HG03558 (cell line): ENCODE results near the gene BCAR1.

Experiments
- ATAC-seq: cut with Tn5 transposase; IDR thresholded peaks from one replicate; pipeline ENCODE4 v1.9.1; 2021; ENCODE audit warnings: moderate number of reproducible peaks; ENCODE audit not compliant: unreplicated experiment; ENCODE audit errors: extremely low read depth

The BCAR1 gene

GRCh38 chr16:75257886-75258806 lies 6.7 kb upstream of the BCAR1 start:
- no peak for ATAC-seq

DNA sequence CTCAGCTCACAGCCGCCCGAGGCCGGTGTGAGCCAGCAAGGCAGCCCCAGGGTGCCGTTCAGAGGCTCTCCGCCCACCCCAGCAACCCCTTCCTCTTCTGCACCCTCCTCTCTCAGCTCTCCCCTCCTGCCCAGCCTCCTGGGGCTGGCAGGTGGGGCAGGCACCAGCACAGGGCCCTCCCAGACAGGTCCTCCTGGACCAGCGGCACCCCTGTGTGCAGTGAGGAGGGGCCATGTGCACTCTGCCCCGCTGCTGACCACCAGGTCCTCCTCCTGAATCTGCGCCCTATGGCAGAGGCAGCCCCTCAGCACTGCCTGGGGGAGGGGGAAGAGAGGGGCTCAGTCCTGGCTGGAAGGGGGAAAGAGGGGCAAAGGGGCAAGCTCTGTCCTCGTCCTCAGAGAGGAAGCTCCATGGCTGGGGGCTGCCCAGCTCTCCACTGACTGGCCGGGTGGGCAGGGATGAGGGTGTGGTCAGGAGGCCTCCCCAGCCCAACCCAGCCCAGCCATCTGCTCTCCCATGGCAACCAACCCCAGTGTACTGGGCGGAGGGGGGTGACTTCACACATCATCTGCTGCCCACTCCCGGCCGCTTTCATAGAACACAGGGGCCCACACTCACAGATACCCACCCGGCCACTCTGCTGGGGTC lies 5.4 kb upstream of the BCAR1 start:
- ATAC-seq = no peak

DNA sequence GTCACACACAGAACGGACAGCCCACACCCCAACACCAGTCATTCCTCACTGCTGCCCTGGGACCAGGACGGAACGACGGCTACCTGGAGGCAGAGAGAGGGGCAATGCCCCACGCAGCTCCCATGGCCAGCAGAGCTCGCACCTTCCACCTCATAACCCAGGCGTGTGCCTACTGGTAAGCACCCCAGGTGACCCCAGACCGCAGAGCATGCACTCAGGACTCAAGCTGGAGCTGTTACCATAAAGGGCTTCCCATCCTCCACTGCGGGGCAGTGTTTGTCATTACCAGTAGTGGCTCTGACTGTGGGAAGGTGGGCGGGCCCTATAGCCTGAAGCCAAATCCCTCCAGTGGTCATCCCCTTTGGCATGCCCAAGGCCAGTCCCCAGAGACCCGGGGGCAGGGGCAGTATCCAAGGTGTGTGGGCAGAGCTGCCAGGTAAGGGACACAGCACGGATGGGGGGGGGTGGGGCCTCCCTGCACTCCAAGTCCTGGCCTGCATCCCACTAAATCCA lies 4.7 kb upstream of the BCAR1 start:
- no peak for ATAC-seq

- no peak for ATAC-seq
Measured at GRCh38 chr16:75254359-75254837, 3.0 kb upstream of the BCAR1 start.

- ATAC-seq = no peak
Measured at GRCh38 chr16:75252946-75253911, 1.8 kb upstream of the BCAR1 start.

DNA sequence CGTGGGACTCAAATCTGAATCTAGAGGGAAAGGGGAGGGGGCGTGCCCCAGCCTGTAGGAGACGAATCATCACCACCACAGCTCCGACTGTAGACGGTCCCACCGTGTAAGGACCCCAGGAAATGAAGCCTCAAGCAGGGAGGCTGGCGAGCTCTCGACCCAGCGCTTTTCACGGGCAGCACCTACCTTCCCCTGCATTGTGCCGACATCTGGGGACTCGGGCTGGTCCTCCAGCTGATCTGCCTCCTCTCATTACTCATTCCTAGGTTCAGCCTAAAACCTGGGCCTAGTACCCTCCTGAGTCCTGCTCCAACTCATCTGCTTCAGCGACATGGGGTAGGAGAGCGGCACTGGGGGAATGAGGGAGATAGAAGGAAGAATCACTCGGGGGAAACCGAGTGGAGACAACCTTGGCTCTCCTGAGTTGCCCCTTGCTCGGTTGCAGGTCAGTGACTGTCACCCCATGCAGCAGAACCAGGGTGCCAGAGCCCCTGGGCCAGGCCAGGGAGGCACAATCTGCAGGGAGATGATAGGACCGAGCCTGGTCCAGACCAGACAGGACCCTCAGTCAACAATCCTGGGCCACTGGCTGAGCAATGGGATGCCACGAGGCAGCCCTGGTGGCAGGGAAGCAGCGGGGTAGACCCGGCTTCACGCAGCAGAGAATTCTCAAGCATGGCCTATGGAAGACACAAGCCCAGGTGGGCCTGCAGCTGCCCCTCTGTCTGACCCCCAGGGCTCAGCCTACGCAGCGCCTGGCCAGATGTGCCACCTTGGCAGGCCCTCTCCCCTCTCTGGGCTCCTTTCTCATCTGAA lies 833 bp upstream of the BCAR1 start:
- ATAC-seq = no peak

DNA sequence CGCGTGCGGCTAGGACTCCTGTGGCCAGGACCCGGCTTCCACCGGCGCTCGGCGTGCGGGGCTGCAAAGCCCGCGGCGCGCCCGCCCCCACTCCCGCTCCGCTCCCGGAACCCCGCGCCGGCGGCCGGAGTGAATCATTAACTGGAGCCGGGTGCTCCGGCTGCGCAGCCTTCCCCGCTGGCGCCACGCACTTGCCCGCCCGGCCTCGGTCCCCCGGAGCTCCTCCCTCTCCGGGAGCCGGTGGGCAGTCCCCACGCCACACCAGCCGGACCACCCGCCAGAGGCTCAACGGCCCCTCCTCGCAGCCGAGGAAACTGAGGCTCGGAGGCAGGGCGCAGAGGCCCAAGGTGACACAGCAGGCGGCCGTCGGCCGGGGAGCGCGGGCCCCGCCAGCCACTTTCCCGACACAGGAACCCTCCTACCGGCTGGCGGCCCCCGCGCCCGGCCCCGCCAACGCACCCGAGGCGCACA lies 580 bp downstream of the BCAR1 start:
- no peak for ATAC-seq

- no peak for ATAC-seq
Measured at GRCh38 chr16:75250089-75250808, 1.2 kb downstream of the BCAR1 start.

DNA sequence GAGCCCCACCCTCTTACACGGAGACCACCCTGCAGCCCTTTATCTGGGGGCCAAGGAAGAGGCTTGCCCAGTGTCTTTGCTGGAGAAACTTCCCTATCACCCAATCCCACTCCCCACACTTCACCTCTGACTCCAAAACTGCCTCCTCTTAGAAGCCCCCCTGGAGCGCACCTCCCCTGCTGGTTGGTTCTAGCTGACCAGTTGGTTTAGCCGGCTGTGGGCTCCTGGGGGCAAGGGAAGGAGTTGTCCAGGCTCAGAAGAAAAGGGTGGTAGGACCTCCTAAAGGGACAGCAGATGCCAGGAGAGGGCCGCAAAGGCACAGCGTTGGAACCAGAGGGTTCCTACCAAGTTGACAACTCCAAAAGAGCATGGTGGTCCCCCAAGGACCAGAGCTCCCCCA lies 2.0 kb downstream of the BCAR1 start:
- ATAC-seq = no peak

- ATAC-seq = no peak
Measured at GRCh38 chr16:75248536-75249380, 2.7 kb downstream of the BCAR1 start.

GRCh38 chr16:75248142-75248535 lies 3.3 kb downstream of the BCAR1 start:
- no peak for ATAC-seq

- ATAC-seq = no peak
Measured at GRCh38 chr16:75247249-75247648, 4.2 kb downstream of the BCAR1 start.

DNA sequence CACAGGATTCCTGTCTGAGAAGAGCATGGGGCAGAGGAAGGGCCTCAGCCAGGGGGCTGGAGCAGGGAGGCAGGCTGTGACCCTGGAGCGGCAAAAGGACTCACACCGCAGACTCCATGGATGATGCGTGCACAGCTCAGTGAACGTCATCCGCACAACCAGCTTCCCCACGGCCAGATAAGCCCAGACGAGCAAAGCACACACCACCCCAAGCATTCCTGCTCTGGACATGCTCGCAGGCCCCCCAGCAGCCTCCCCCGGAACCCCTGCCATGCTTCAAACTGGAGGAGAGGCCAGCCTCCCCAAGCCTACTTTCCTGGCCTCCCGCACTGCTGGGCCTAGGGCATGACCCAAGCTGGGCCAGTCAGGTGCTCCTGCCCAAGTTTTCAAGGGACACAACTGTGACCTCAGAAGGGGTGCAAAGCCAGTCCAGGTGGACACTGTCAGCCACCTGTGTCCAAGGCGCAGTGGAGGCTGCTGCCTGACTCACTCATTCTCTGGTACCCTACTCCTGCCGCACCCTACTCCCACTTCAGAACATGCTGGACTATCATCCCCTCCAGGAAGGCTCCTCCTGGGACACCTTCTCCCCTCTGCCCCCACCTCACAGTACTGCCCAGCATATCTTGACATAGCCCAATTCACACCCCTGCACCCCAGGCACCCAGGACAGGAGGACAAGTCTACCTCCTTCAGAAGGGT lies 4.8 kb downstream of the BCAR1 start:
- no peak for ATAC-seq

DNA sequence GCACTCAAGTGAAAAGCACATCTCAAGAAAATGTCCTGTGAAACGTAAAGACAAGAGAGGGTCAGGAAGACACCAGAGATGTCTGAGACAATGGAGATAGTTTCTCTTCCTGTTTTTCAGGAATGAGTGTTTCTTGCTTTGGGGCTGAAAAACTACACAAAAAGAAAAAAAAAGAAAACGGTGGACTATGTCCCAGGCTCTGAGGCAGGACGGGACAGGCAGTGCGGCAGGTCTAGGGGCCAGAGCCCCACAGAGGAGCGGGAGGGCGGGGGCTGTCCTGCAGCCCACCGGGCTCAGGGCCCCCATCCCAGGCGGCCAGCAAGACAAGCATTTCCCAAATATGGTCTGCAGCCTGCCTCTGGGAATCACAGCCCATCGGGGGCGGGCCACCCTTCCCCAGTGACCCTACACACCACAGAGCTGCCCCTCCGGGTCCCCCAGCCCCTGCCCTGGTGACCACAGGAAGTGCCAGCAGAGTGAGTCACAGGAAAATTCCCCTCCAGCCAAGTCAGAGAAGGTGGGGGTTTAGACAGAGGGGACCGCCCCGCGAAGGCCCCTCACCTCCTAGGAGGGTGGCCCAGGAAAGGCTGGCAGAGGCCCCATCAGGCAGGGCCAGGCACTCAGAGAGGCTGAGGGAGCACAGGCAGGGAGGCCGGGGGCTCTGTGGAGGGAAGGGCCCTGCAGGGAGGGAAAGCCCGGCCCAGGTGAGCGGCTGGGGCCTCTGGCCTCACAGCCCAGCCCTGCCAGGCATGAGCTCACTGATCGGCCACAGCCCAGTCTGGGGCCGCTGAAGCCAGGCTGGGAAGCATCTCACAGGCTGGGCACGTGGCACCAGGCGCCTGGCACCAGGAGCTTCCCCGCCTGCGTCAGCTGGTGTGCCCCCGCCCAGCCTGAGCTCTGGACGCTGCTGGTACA lies 6.3 kb downstream of the BCAR1 start:
- no peak for ATAC-seq

GRCh38 chr16:75244225-75244809 lies 7.1 kb downstream of the BCAR1 start:
- ATAC-seq = no peak
